NCI-H1694 (cell line): ENCODE measurements around the gene RSBN1L.
"Not testable (repeated sequence)": the region's sequence is repeated elsewhere in the genome, so short reads cannot be mapped to it uniquely, and the experiment has no call there.

Experiments
- DNase-seq: peaks from one replicate; lab custom pipeline; 2025; lab: John Stamatoyannopoulos, UW

RSBN1L gene

GRCh38 chr7:77696057-77696642, at the start of gene RSBN1L:
RSBN1L (plus strand) TSS chr7:77696459; CDS start chr7:77696470, 11 bp downstream.
- peak; percentile 96 for DNase-seq

DNA sequence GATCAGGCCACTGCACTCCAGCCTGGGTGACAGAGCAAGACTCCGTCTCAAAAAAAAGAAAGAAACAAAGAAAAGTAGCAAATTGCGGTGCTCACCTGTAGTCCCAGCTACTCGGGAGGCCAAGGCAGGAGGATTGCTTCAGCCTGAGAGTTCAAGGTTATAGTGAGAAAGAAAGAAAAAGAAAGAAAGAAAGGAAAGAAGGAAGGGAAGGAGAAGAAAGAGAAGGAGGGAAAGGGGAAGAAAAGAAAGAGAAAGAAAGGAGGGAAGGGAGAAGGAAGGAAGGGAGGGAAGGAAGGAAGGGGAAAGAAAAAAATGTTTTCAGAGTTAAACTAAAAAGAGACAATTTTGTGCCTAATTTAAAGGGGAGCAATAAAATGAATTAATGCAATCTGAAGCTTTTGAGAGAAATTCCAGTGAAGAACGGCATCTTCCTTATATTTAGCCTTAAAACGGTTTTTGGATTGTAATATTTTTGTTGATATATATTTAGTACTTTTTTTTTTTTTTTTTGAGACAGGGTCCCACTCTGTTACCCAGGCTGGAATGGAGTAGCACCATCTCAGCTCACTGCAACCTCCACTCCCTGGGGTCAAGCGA, 47.4 kb upstream of the RSBN1L start:
- no peak for DNase-seq

DNA sequence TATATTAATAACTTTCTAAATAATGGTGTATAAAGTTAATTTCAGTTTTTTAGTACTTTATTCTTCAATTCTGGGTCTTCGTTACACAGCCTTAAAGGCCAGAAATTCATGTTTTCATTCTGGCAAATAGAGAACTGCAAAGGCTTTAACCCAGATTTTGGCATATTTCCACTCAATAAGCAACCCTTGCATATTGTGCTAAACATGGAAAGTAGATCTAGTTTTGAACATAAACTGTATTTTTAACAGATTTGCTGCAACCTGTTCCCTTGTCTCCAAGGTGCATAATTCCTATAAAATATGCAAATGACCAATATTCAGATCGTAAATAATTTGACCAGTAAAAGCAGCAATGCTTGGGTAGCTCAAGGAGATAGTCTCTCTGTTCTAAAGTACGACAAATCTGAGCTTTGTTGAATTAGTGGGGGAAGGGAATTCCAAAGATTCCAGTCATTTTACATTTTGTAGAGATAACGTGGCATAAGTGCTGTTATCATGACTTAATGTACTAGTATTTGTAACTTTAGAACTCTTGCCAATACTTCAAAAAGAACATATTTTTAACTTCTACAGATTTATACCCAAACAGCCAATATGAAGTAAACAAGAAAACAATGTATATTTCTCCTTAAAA, 46.4 kb upstream of the RSBN1L start:
- DNase-seq: no peak

GRCh38 chr7:77651575-77652162, 44.6 kb upstream of the RSBN1L start:
- peak; percentile 42 for DNase-seq

GRCh38 chr7:77652826-77653225, 43.4 kb upstream of the RSBN1L start:
- DNase-seq: not testable (repeated sequence)

DNA sequence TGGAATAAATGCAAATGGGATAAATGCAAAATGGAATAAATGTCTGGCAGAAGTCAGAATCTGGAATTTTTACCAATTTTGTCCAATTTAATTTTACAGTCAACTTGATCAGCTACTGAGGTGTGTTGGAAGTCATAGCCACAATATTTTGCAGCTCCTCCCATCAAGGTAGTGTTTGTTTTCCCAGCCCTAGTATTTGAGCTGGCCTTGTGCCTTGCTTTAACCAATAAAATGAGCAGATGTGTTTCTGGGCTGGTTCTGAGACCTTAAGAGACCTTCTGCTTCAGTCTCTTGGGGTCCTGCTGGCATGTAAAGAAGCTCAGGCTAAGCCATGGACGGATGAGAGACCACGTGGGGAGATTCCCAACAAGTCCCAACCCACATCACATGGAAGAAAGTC, 42.7 kb upstream of the RSBN1L start:
- DNase-seq: no peak

GRCh38 chr7:77655356-77655755, 40.9 kb upstream of the RSBN1L start:
- no peak for DNase-seq

DNA sequence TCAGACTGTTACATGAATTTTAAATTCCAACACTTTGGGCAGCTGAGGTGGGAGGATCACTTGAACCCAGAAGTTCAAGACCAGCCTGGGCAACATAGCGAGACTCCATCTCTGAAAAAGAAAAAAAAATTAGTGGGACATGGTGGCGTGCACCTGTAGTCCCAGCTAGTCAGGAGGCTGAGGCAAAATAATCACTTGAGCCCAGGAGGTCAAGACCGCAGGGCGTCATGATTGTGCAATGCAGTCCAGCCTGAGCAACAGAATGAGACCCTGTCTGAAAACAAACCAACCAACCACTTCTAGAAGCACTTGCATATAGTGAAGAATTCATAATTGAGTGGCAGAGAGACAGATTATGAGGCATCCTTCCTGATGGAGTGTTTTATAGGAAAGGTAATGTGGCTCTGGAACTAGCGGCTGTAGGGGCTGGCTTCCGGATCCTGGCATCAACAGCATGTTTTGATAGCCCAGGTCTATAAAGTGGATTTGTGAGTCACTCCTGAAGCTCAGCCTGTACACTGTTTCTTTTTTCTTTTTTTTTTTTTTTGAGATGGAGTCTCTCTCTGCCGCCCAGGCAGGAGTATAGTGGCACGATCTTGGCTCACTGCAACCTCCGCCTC, 40.3 kb upstream of the RSBN1L start:
- DNase-seq: no peak

DNA sequence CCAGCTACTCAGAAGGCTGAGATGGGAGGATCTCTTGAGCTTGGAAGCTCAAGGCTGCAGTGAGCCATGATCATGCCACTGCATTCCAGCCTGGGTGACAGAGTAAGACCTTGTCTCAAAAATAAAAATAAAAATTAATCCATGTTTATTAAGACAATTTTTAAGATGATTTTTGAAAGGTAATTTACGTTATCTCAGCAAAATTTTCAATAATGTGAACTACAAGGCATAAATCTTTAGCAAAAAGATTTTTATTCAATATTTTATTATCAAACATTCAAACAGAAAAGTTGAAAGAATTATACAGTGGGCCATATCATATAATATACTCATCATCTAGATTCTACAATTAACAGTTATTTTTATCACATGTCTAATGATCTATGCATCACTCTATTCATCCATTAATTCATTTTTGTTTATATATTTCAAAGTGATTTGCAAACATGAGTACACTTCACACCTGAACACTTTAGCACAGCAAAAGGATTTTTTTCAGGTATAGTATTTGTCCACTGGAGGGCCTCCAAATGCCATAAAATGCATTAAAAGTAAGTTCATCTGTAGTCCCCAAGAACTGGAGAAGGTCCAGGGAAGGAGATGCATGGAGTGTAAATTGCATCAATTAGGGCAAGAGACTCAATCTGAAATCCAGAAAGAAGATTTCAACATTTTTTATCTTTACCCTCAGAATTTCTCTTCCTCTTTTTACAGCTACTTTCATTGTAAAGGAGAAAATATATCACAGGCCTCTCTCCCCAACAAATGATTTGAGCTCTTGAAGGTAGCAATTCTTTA, 38.6 kb upstream of the RSBN1L start:
- DNase-seq: peak; percentile 34

GRCh38 chr7:77658928-77659327, 37.3 kb upstream of the RSBN1L start:
- no peak for DNase-seq

GRCh38 chr7:77661816-77662215, 34.4 kb upstream of the RSBN1L start:
- no peak for DNase-seq

GRCh38 chr7:77662869-77663268, 33.4 kb upstream of the RSBN1L start:
- no peak for DNase-seq

- DNase-seq: no peak
Measured at GRCh38 chr7:77664715-77665114, 31.5 kb upstream of the RSBN1L start.

DNA sequence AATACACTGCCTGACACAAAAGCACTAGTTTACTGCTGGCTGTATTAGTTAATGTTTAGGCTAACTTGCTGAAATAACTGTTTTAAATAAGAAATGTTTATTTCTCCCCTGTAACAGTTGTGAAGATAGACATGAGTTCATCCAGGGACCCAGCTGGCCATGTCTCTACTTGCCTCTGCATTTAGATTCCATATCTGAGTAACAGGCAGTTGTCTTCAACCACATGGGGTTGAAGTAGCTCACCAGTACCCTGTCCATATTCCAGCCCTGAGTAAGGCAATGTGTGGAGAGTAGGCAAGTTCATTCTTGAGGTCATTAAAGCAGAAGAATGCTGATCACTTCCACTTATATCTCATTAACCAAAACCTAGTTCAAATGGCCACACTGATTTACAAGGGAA, 31.1 kb upstream of the RSBN1L start:
- DNase-seq: no peak

DNA sequence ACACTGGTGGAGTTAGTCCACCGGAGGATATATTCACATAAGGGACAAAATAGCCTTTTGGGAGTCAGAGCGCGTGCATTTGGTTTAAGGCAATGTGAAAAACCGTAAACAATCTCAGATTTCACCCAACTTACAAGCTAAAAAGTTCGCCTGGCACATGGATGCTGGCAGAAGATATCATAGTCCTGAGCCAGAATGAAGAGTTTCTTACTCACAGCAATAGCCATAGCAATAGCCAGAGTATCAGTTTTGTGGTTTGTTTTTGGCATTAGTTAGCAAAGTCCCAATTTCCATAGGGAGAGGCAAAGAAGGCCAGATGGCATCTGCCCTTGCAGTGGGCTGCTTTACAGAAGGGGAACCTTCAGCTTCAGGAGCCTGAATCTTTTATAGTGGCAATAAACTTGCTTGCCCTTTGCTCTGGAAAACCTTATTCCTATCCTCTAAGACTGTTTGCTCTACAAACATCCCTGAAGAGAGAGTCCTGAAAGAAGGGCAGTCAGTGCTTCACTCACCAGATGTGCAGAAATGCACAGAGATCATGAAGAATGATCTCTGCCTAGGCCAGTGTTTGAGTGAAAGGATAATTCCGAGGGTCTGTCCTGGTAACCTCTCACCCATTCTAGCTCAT, 28.7 kb upstream of the RSBN1L start:
- DNase-seq: no peak

GRCh38 chr7:77674878-77675277, 21.4 kb upstream of the RSBN1L start:
- no peak for DNase-seq

DNA sequence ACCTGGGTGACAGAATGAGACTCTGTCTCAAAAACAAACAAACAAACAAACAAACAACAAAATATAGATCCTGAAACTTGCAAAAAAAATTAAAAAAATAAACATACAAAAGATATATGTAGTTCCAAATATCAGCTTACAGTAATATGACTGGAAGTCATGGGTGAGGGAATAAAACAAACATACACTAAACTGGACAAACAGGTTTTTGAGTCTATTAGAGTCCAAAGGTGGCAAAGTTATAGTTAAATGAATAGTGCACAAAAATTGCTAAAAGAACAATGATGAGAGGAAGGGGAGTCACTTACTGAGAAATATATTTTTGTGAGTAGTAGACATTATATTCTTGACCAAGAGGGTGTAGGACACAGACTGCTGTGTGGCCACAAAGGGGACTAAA, 16.7 kb upstream of the RSBN1L start:
- no peak for DNase-seq

DNA sequence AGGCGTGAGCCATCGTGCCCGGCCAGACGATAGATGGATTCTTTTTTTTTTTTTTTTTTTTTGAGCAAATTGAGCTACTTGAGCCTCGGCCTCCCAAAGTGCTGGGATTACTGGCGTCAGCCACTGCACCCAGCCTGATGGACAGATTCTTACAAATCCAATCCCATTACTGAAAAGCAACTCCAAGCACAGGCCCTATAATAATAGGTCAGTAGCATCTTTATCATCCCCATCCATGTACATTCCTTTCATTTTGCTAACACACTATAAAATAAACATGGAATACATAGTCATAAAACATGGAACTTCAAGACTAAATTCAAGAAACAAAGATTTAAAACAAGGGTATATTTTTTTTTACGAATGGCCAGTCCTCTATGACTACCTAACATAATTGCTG, 16.0 kb upstream of the RSBN1L start:
- no peak for DNase-seq

DNA sequence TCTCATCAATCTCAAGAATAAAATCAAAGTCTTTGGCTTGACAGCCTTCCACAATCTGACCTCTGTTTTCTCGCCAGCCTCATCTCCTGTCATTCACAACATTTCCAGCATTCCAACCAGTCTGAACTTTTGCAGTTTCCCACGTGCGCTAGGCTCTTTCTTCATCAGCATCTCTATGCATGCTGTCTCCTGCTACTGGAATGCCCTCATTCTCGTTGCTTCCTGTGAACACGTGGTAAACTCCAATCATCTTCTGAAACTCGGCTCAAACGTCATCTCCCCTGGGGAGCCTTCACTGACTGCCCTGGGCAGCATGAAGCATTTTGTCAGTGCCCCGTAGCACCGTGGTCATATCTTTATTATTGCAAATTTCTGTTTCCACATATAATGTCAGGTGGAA, 12.2 kb upstream of the RSBN1L start:
- no peak for DNase-seq

- DNase-seq: no peak
Measured at GRCh38 chr7:77685233-77685632, 11.0 kb upstream of the RSBN1L start.

DNA sequence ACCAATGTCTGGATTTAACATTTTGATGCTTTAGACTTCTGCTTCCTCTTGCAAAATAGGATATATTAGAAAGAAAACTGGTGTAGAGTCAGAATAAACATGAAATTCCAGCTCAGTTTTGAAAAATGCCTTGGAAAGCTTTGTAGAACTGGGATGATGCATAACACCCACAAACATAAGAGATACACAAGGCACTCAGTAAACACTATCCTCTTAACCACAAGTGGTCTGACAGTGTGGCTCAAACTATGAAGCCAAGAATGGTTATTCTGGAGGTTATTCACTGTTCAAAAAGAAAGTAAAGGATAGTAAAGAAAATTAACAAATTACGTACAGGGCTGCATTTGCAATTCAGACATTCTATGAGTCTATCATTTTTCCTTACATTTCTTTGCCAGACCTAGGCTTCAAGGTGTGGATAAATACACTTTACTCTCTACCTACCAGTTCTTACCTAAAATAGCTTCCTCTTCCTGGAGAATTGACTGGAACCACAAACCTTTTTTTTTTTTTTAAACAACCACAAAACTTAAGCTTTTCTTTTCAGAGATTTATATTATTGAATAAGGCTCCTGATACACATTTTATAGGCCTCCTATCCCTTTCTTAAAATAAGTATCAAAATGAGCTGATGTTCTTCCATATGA, 9.0 kb upstream of the RSBN1L start:
- DNase-seq: no peak
